ENCODE data around the gene RAB18. TPM values are rescaled to one million over a fixed set of nuclear protein-coding genes. Genes with fewer than 3 reads are reported as not detected.

Gene RAB18
- total and polyA plus RNA-seq, 2 donors from 2014 or later = 57.9 to 113 TPM

DNA sequence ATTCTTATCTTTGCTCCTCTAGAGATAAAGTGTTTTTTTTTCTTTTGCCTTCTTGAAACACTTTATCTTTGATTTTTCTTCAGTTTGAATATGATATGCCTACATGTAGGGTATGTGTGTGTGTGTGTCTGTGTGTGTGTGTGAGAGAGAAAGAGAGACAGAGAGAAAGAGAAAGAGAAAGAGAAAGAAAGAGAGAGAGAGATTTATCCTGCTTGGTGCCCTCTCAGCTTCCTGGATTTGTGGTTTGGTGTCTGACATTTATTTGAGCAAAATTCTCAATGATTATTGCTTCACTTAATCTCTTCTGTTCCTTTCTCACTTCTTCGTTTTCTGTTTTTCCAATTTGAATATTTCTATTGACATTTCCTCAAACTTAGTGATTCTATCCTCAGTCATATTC is 60.3 kb downstream of the RAB18 start:
- no peak for DNase-seq
- intact Hi-C loops (cut with DNase I) = no loop called here
- Histone ChIP-seq H3K4me1 (ENCODE audit: control insufficient read depth in 2 of 3, insufficient read depth in 2 of 3, low read depth in 1 of 3, low read length in 3 of 3) (no peaks in the 10 kb centered on the region), H3K9ac (ENCODE audit: low read length in 3 of 3) (no peak overlapping the region), H3K36me3 (ENCODE audit: control insufficient read depth in 2 of 3, insufficient read depth in 3 of 3, low read length in 3 of 3) (no peaks in the 10 kb centered on the region), H3K27me3 (ENCODE audit: control insufficient read depth, insufficient read depth, low read length) (no peaks in the 10 kb centered on the region), H3K27ac (ENCODE audit: low read depth in 2 of 2, low read length in 2 of 2) (no peak overlapping the region), H3K9me3 (ENCODE audit: control insufficient read depth in 2 of 3, insufficient read depth in 1 of 3, low read length in 3 of 3) (no peaks in the 10 kb centered on the region), H3K4me3 (ENCODE audit: low read length in 3 of 3) (no peak overlapping the region)
- FAIRE-seq = no peak
- TF ChIP-seq, protein P1, sequence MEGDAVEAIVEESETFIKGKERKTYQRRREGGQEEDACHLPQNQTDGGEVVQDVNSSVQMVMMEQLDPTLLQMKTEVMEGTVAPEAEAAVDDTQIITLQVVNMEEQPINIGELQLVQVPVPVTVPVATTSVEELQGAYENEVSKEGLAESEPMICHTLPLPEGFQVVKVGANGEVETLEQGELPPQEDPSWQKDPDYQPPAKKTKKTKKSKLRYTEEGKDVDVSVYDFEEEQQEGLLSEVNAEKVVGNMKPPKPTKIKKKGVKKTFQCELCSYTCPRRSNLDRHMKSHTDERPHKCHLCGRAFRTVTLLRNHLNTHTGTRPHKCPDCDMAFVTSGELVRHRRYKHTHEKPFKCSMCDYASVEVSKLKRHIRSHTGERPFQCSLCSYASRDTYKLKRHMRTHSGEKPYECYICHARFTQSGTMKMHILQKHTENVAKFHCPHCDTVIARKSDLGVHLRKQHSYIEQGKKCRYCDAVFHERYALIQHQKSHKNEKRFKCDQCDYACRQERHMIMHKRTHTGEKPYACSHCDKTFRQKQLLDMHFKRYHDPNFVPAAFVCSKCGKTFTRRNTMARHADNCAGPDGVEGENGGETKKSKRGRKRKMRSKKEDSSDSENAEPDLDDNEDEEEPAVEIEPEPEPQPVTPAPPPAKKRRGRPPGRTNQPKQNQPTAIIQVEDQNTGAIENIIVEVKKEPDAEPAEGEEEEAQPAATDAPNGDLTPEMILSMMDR (IDR thresholded peaks at IDR 0.05; ENCODE audit: borderline replicate concordance, extremely low read depth, insufficient read depth) = no peak

- no peak for FAIRE-seq
- intact Hi-C loops (cut with DNase I) = no loop called here
Observed at GRCh38 chr10:27564880-27565279, 60.8 kb downstream of the RAB18 start.

DNA sequence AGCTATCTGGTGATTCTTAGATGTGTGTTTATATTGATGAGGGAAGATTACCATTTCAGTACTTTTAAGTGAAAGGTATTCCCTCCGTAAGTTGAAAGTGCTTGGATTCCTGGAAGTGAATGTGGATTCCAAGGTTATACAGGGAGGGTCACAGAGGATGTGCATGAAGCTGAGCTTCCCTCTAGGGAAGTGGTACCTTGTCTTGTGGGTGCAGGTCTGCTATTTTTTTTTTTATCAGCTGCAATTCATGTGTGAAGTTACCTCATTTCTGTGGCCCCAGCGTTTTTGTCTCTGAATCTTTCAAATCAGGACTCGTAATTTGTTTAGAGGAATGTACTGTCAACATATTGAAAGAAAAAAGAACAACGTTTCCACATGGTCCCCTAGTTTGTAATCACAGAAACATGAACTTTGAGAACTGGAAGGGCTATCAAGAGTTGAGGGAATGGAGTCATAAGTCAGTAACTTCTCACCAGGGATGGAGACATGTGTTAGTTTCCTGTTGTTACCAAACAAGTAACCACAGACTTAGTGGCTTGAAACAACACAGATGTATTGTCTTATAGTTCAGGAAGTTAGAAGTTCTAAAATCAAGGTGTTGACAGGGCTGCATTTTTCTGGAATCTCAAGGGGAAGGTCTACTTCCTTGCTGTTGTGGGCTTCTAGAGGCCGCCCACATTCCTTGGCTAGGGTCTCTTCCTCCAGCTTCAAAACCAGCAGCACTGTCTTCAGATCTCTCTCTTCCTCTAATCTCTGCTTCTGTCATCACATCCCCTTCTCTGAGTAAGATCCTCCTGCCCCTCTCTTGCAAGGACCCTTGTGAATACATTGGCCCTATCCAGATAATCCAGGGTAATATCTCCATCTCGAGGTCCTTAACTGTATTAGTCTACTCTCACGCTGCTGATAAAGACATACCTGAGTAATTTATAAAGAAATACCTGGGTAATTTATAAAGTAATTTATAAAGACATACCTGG is 64.4 kb downstream of the RAB18 start:
- TF ChIP-seq, protein P1 (IDR thresholded peaks at IDR 0.05; ENCODE audit: borderline replicate concordance, extremely low read depth, insufficient read depth) = no peak
- H3K27ac ChIP-seq (ENCODE audit: low read depth in 2 of 2, low read length in 2 of 2) = no peak overlapping the region

More at GRCh38 chr10:27564880-27565279, 60.8 kb downstream of the RAB18 start:
- no peak overlapping the region for H3K27ac ChIP-seq (ENCODE audit: low read depth in 2 of 2, low read length in 2 of 2)
- no peaks in the 10 kb centered on the region for H3K9me3 ChIP-seq (ENCODE audit: control insufficient read depth in 2 of 3, insufficient read depth in 1 of 3, low read length in 3 of 3)
- no peaks in the 10 kb centered on the region for H3K36me3 ChIP-seq (ENCODE audit: control insufficient read depth in 2 of 3, insufficient read depth in 3 of 3, low read length in 3 of 3)
- no peaks in the 10 kb centered on the region for H3K4me1 ChIP-seq (ENCODE audit: control insufficient read depth in 2 of 3, insufficient read depth in 2 of 3, low read depth in 1 of 3, low read length in 3 of 3)
- no peak overlapping the region for H3K4me3 ChIP-seq (ENCODE audit: low read length in 3 of 3)
- TF ChIP-seq, protein P1 (IDR thresholded peaks at IDR 0.05; ENCODE audit: borderline replicate concordance, extremely low read depth, insufficient read depth) = no peak
- no peak for DNase-seq
- H3K27me3 ChIP-seq (ENCODE audit: control insufficient read depth, insufficient read depth, low read length) = no peaks in the 10 kb centered on the region
- no peak overlapping the region for H3K9ac ChIP-seq (ENCODE audit: low read length in 3 of 3)

More for the DNA sequence above, 64.4 kb downstream of the RAB18 start:
- no peaks in the 10 kb centered on the region for H3K4me1 ChIP-seq (ENCODE audit: control insufficient read depth in 2 of 3, insufficient read depth in 2 of 3, low read depth in 1 of 3, low read length in 3 of 3)
- no peak overlapping the region for H3K9ac ChIP-seq (ENCODE audit: low read length in 3 of 3)
- no peak overlapping the region for H3K4me3 ChIP-seq (ENCODE audit: low read length in 3 of 3)
- intact Hi-C loops (cut with DNase I) = no loop called here
- no peaks in the 10 kb centered on the region for H3K36me3 ChIP-seq (ENCODE audit: control insufficient read depth in 2 of 3, insufficient read depth in 3 of 3, low read length in 3 of 3)
- no peaks in the 10 kb centered on the region for H3K9me3 ChIP-seq (ENCODE audit: control insufficient read depth in 2 of 3, insufficient read depth in 1 of 3, low read length in 3 of 3)
- no peak for DNase-seq
- no peaks in the 10 kb centered on the region for H3K27me3 ChIP-seq (ENCODE audit: control insufficient read depth, insufficient read depth, low read length)
- FAIRE-seq = no peak
